Hepatocyte (in vitro differentiated cells): Measurements from ENCODE around the gene ZBTB21.

Experiments
- CTCF ChIP-seq: fragments of 200-600 bp; sonication (generic); IDR thresholded peaks from 2 replicates; pipeline ENCODE4 v1.5.1; 2016; ENCODE audit warnings: antibody characterized with exemption, mild to moderate bottlenecking; ENCODE audit not compliant: poor library complexity
- EZH2 ChIP-seq: fragments of 200-600 bp; sonication (generic); IDR thresholded peaks from 2 replicates; pipeline ENCODE4 v1.6.1; 2016; ENCODE audit warnings: antibody characterized with exemption, mild to moderate bottlenecking, borderline replicate concordance
- EZH2phosphoT487 ChIP-seq: fragments of 200-600 bp; sonication (generic); IDR thresholded peaks from one replicate; pipeline ENCODE4 v1.6.1; 2018; ENCODE audit warnings: antibody characterized with exemption, mild to moderate bottlenecking, low read depth, moderate library complexity; ENCODE audit not compliant: unreplicated experiment, severe bottlenecking

- TF ChIP-seq CTCF (no peak), EZH2 (no peak), EZH2phosphoT487 (no peak)
Observed at GRCh38 chr21:42049578-42050430, 39.6 kb upstream of the ZBTB21 start.
